ENCODE measurements around the gene SRL. TPM values are rescaled to one million over a fixed set of nuclear protein-coding genes. Genes with fewer than 3 reads are reported as not detected.
A peak's percentile ranks its signal among the peaks of the same experiment; 100 is the strongest.

SRL gene
- polyA plus RNA-seq, 1 of the 3 experiments (the other 2 are of a cell fraction), result not detected

GRCh38 chr16:4184038-4184702 is 57.7 kb downstream of the SRL start:
- peaks cover 0 to 9% of the 10 kb centered on the region in 2 experiments; a peak in 1 of 4 replicates for H3K4me1 ChIP-seq (ENCODE audit: control insufficient read depth in 1 of 2, insufficient read depth in 2 of 2, low read depth in 1 of 2, low read length in 1 of 2)
- H3K27ac ChIP-seq (ENCODE audit: low read depth in 2 of 2, low read length in 1 of 2), result peak overlapping the region in 1 of 2 experiments; percentile 34; a peak in 1 of 4 replicates
- POLR2A ChIA-PET, result interaction anchor here (0.9 to 1.4 kb wide), 5 partner anchors 13 to 201 kb away, joined by 3 to 7 read pairs (median 4); no protein-coding TSS in a partner anchor
- peak; percentile 57 for DNase-seq
- peak overlapping the region; percentile 80 for H3K9ac ChIP-seq
- WGBS (ENCODE audit: low lambda C conversion rate), result 18% methylated on average over 26 of the region's 59 CpGs
- no peaks in the 10 kb centered on the region for H3K27me3 ChIP-seq (ENCODE audit: insufficient read depth)
- H3K79me2 ChIP-seq (ENCODE audit: insufficient read depth), result no peaks in the 10 kb centered on the region
- CTCF ChIA-PET, result interaction anchor here (0.9 to 1.6 kb wide), 5 partner anchors 16 to 219 kb away, joined by 3 to 13 read pairs (median 4); no protein-coding TSS in a partner anchor
- peak overlapping the region; percentile 100 for H3K4me2 ChIP-seq
- H3K9me3 ChIP-seq, result no peaks in the 10 kb centered on the region
- 0 out of 2 replicates have a peak, but pooled peaks have one; percentile 2 for TF ChIP-seq MXI1 (IDR thresholded peaks at IDR 0.05; ENCODE audit: low read depth, low read length)
- no peak for TF ChIP-seq RAD21 (IDR thresholded peaks at IDR 0.05; ENCODE audit: low read length)
- TF ChIP-seq, protein P1, sequence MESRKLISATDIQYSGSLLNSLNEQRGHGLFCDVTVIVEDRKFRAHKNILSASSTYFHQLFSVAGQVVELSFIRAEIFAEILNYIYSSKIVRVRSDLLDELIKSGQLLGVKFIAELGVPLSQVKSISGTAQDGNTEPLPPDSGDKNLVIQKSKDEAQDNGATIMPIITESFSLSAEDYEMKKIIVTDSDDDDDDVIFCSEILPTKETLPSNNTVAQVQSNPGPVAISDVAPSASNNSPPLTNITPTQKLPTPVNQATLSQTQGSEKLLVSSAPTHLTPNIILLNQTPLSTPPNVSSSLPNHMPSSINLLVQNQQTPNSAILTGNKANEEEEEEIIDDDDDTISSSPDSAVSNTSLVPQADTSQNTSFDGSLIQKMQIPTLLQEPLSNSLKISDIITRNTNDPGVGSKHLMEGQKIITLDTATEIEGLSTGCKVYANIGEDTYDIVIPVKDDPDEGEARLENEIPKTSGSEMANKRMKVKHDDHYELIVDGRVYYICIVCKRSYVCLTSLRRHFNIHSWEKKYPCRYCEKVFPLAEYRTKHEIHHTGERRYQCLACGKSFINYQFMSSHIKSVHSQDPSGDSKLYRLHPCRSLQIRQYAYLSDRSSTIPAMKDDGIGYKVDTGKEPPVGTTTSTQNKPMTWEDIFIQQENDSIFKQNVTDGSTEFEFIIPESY (IDR thresholded peaks at IDR 0.05; ENCODE audit: borderline replicate concordance, low read depth), result no peak
- no peak for TF ChIP-seq FOSL2 (IDR thresholded peaks at IDR 0.05; ENCODE audit: borderline replicate concordance, low read depth)
- TF ChIP-seq GABPA (IDR thresholded peaks at IDR 0.05; ENCODE audit: low read depth), result no peak
- no peak for TF ChIP-seq SMC3 (IDR thresholded peaks at IDR 0.05; ENCODE audit: low read depth, low read length)
- no peak for TF ChIP-seq EZH2phosphoT487 (IDR thresholded peaks at IDR 0.05; ENCODE audit: borderline replicate concordance, low read depth)
- TF ChIP-seq TAF1 (IDR thresholded peaks at IDR 0.05; ENCODE audit: borderline replicate concordance, low read depth, low read length), result peak; percentile 55
- 0 out of 2 replicates have a peak, but pooled peaks have one; percentile 65 for TF ChIP-seq SIN3A (IDR thresholded peaks at IDR 0.05; ENCODE audit: borderline replicate concordance, low read depth, low read length)
- TF ChIP-seq, protein P2, sequence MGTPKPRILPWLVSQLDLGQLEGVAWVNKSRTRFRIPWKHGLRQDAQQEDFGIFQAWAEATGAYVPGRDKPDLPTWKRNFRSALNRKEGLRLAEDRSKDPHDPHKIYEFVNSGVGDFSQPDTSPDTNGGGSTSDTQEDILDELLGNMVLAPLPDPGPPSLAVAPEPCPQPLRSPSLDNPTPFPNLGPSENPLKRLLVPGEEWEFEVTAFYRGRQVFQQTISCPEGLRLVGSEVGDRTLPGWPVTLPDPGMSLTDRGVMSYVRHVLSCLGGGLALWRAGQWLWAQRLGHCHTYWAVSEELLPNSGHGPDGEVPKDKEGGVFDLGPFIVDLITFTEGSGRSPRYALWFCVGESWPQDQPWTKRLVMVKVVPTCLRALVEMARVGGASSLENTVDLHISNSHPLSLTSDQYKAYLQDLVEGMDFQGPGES (IDR thresholded peaks at IDR 0.05; ENCODE audit: low read depth, low read length), result no peak
- peak; percentile 14 for TF ChIP-seq CHD2 (IDR thresholded peaks at IDR 0.05; ENCODE audit: low read length, partially characterized antibody)
- TF ChIP-seq POLR2AphosphoS5 (IDR thresholded peaks at IDR 0.05; ENCODE audit: low read depth, low read length), result 0 out of 2 replicates have a peak, but pooled peaks have one; percentile 67
- TF ChIP-seq, protein P3, sequence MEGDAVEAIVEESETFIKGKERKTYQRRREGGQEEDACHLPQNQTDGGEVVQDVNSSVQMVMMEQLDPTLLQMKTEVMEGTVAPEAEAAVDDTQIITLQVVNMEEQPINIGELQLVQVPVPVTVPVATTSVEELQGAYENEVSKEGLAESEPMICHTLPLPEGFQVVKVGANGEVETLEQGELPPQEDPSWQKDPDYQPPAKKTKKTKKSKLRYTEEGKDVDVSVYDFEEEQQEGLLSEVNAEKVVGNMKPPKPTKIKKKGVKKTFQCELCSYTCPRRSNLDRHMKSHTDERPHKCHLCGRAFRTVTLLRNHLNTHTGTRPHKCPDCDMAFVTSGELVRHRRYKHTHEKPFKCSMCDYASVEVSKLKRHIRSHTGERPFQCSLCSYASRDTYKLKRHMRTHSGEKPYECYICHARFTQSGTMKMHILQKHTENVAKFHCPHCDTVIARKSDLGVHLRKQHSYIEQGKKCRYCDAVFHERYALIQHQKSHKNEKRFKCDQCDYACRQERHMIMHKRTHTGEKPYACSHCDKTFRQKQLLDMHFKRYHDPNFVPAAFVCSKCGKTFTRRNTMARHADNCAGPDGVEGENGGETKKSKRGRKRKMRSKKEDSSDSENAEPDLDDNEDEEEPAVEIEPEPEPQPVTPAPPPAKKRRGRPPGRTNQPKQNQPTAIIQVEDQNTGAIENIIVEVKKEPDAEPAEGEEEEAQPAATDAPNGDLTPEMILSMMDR (IDR thresholded peaks at IDR 0.05), result no peak
- no peak for TF ChIP-seq NFIC (IDR thresholded peaks at IDR 0.05; ENCODE audit: borderline replicate concordance)
- TF ChIP-seq, protein P4, sequence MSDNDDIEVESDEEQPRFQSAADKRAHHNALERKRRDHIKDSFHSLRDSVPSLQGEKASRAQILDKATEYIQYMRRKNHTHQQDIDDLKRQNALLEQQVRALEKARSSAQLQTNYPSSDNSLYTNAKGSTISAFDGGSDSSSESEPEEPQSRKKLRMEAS (IDR thresholded peaks at IDR 0.05; ENCODE audit: low read depth), result no peak
- peak overlapping the region; percentile 65 to 74 for H3K4me3 ChIP-seq (ENCODE audit: low read depth in 2 of 2, low read length in 1 of 2)
- no peaks in the 10 kb centered on the region for H3K9me2 ChIP-seq
- H2AFZ ChIP-seq (ENCODE audit: low read depth), result peak overlapping the region; percentile 95
- peaks cover 11% of the 10 kb centered on the region for H3F3A ChIP-seq (replicated peaks; ENCODE audit: insufficient read depth)
- no peaks in the 10 kb centered on the region for H4K20me1 ChIP-seq (ENCODE audit: insufficient read depth)
- H3K36me3 ChIP-seq (replicated peaks in 1 of 2; ENCODE audit: control insufficient read depth in 1 of 2, insufficient read depth in 2 of 2, low read length in 1 of 2), result no peaks in the 10 kb centered on the region
